GM12878 (cell line): ENCODE results near the gene CHRND. TPM values are rescaled to one million over a fixed set of nuclear protein-coding genes. Genes with fewer than 3 reads are reported as not detected.

Experiments
- ATAC-seq: fragments of 200-7000 bp; cut with Tn5 transposase; 3 replicates; pipeline ENCODE4 v1.9.1; 2020; ENCODE audit warnings: mild to moderate bottlenecking, moderate library complexity
- BruUV-seq: library from RNA; stranded (reverse); fragments of 400-500 nt; replicated peaks from 2 replicates; lab custom pipeline; 2021; lab: Mats Ljungman, UMichigan
- CTCF ChIA-PET: fragments of 300-600 bp; sonication (Branson Sonifier 250); formaldehyde crosslinking; extraction: SDS; loops from one replicate; lab custom pipeline; 2021; ENCODE audit warnings: inconsistent platforms; lab: Yijun Ruan, JAX
- POLR2A ChIA-PET: fragments of 350-600 bp; formaldehyde crosslinking; extraction: SDS; loops from one replicate; lab custom pipeline; 2021; ENCODE audit warnings: inconsistent platforms; lab: Charles Lee
- RAD21 ChIA-PET: fragments of 300-600 bp; sonication (Branson Sonifier 250); formaldehyde crosslinking; loops from one replicate; lab custom pipeline; 2023; ENCODE audit warnings: antibody characterized with exemption; ENCODE audit not compliant: unreplicated experiment; lab: Charles Lee
- SMC1A ChIA-PET: fragments of 300-600 bp; sonication (Branson Sonifier 250); formaldehyde crosslinking; loops from one replicate; lab custom pipeline; 2023; ENCODE audit not compliant: unreplicated experiment, uncharacterized antibody; lab: Charles Lee
- DNase-seq: peaks from one replicate; pipeline ENCODE4 v3.0.0-alpha.2; 2011; ENCODE audit warnings: low read depth, low spot score
- FAIRE-seq: peaks from 3 replicates; lab custom pipeline; 2011; peaks lifted over from hg19 to GRCh38; lab: Jason Lieb, UNC
- H2AFZ ChIP-seq: 2 replicates; pipeline ENCODE4 v1.6.0; 2011; ENCODE audit warnings: low read depth, low read length, control low read depth; ENCODE audit not compliant: control insufficient read depth
- H3K27ac ChIP-seq: 2 replicates; pipeline ENCODE4 v1.5.1; 2011; ENCODE audit warnings: control low read depth; ENCODE audit not compliant: control insufficient read depth, insufficient read depth
- H3K27me3 ChIP-seq, 2 experiments: replicated peaks in 1 of 2; 2 replicates each; pipeline versions ENCODE4 v1.6.0 to v1.6.1; 2011; ENCODE audit warnings: low read length in 1 of 2; ENCODE audit not compliant: control insufficient read depth in 2 of 2, insufficient read depth in 2 of 2
- H3K36me3 ChIP-seq, 2 experiments: 2 replicates each; pipeline ENCODE4 v1.5.1; 2011; ENCODE audit warnings: low read length in 1 of 2; ENCODE audit not compliant: control insufficient read depth in 2 of 2, insufficient read depth in 2 of 2
- H3K4me1 ChIP-seq: 2 replicates; pipeline ENCODE4 v1.6.1; 2011; ENCODE audit warnings: mild to moderate bottlenecking, low read length, moderate library complexity, mixed read lengths; ENCODE audit not compliant: control insufficient read depth, insufficient read depth
- H3K4me2 ChIP-seq: 2 replicates; pipeline ENCODE4 v1.6.0; 2011; ENCODE audit warnings: control low read depth; ENCODE audit not compliant: control insufficient read depth, insufficient read depth
- H3K4me3 ChIP-seq: fragments of 200-600 bp; sonication (generic); 2 replicates; pipeline ENCODE4 v1.5.1; 2016
- H3K79me2 ChIP-seq: 2 replicates; pipeline ENCODE4 v1.6.0; 2011; ENCODE audit warnings: low read length; ENCODE audit not compliant: control insufficient read depth, insufficient read depth
- H3K9ac ChIP-seq: 2 replicates; pipeline ENCODE4 v1.8.0; 2011; ENCODE audit warnings: low read length, control low read depth, mixed read lengths; ENCODE audit not compliant: control insufficient read depth, insufficient read depth
- H3K9me3 ChIP-seq: replicated peaks from 3 replicates; pipeline ENCODE4 v1.5.1; 2011; ENCODE audit warnings: mild to moderate bottlenecking, low read length; ENCODE audit not compliant: control insufficient read depth, insufficient read depth
- H4K20me1 ChIP-seq: 2 replicates; pipeline ENCODE4 v1.6.0; 2011; ENCODE audit not compliant: control insufficient read depth, insufficient read depth
- RCOR1 ChIP-seq: conservative IDR thresholded peaks from 2 replicates; pipeline ENCODE4 v1.6.1; 2012; ENCODE audit warnings: low read depth, low read length, improper control_type of control experiment
- SMC3 ChIP-seq: IDR thresholded peaks from 2 replicates; pipeline ENCODE4 v1.6.1; 2011; ENCODE audit warnings: low read length, improper control_type of control experiment, borderline replicate concordance
- SUZ12 ChIP-seq: fragments of 200-600 bp; sonication (generic); IDR thresholded peaks from one replicate; pipeline ENCODE4 v1.6.1; 2018; ENCODE audit warnings: antibody characterized with exemption, mild to moderate bottlenecking; ENCODE audit not compliant: unreplicated experiment
- WGBS: methylation state at CpG from one replicate; pipeline ENCODE4 v1.1.6; 2016; ENCODE audit warnings: low lambda C conversion rate; ENCODE audit not compliant: insufficient replicate concordance, insufficient coverage; ENCODE audit errors: missing lambda C conversion rate; 5-methylcytosine and 5-hydroxymethylcytosine counted together
- in situ Hi-C: fragments of 300-500 bp; cut with MboI; formaldehyde crosslinking; loops from 9 replicates; pipeline ENCODE4 v1.14.3; 2018; ENCODE audit warnings: mixed read lengths
- intact Hi-C: fragments of 100-400 bp; cut with micrococcal nuclease; formaldehyde crosslinking; loops from one replicate; pipeline ENCODE4 v1.14.2; 2022; ENCODE audit not compliant: unreplicated experiment
- polyA plus RNA-seq, 11 experiments: library from polyadenylated mRNA; depleted of rRNA in 4 of 11; unstranded in 6 of 11; stranded (reverse) in 5 of 11; fragments of >200 nt; fragmentation: Nextera tagmentation in 4 of 11; fragmentation: Illumina TruSeq in 1 of 11; extraction: Ambion mirVana in 4 of 11; extraction: Trizol in 1 of 11; gene quantifications; 1 replicate in 1 of 11; 2 replicates in 10 of 11; pipeline versions ENCODE4 v1.2.1 to v1.2.3, GENCODE V29; 2011 to 2016; ENCODE audit warnings: inconsistent platforms in 2 of 11, missing spikeins in 2 of 11, low read depth in 1 of 11
- total RNA-seq, 4 experiments: library from RNA; depleted of rRNA in 3 of 4; stranded (reverse); fragments of >200 nt in 3 of 4; fragmentation: Illumina TruSeq in 1 of 4; extraction: Trizol in 1 of 4; gene quantifications; 2 replicates each; pipeline versions ENCODE4 v1.2.1 to v1.2.3, GENCODE V29; 2013 to 2021
- TF ChIP-seq, protein P1 (sequence below): fragments of 450-650 bp; conservative IDR thresholded peaks from 2 replicates; pipeline ENCODE4 v1.6.1; 2017; ENCODE audit warnings: mild to moderate bottlenecking, moderate library complexity

Gene CHRND
- total and polyA plus RNA-seq, 10 of the 15 experiments (the other 5 are each of a cell fraction or from before 2014, with no cell fraction given) = not detected

DNA sequence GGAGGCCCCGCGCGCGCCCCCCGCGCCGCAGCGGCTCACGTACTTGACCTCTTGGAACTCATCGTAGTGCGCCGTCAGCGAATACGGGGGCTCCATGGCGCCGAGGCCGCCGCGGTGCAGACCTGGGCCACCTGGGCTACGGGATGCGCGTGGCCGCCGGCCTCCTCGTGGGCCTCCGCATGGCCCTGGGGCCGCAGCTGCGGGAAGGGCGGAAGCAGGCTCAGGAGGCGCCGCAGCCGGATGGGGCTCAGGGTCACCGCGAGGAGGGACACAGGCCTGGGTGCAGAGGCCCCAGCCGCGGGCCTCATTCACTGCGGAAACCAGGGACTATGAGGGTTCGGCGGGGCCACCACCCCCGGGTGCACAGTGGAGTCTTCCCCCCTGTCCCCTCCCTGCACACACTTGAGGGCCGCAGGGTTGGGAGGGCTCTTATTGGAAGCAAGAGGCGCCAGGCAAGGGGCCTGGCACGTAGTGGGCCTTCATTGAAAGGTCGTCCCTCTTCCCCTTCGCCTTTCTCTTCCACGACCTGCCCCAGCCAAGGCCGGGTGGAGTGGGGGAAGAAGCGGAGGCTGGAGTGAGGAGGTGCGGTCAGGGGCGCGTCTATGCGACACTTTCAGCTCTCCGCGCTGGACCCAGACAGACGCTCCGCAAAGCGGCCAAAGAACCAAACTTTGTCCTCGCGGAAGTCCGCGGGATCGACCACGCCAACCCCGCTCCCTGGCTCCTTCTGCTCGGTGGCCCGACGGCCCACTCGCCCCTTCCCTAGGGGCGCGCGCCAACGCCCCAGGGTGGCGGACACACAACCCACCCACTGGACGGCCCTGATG is 39.2 kb upstream of the CHRND start:
- H3K79me2 ChIP-seq = no peaks in the 10 kb centered on the region
- FAIRE-seq (no peak), ATAC-seq (no peak), DNase-seq (no peak)
- no peaks in the 10 kb centered on the region for H3K4me1 ChIP-seq
- no peak overlapping the region for H3K9ac ChIP-seq
- H4K20me1 ChIP-seq = no peaks in the 10 kb centered on the region
- intact Hi-C loops = no loop called here
- no peak overlapping the region for H2AFZ ChIP-seq
- no peak for TF ChIP-seq RCOR1
- TF ChIP-seq, protein P1, sequence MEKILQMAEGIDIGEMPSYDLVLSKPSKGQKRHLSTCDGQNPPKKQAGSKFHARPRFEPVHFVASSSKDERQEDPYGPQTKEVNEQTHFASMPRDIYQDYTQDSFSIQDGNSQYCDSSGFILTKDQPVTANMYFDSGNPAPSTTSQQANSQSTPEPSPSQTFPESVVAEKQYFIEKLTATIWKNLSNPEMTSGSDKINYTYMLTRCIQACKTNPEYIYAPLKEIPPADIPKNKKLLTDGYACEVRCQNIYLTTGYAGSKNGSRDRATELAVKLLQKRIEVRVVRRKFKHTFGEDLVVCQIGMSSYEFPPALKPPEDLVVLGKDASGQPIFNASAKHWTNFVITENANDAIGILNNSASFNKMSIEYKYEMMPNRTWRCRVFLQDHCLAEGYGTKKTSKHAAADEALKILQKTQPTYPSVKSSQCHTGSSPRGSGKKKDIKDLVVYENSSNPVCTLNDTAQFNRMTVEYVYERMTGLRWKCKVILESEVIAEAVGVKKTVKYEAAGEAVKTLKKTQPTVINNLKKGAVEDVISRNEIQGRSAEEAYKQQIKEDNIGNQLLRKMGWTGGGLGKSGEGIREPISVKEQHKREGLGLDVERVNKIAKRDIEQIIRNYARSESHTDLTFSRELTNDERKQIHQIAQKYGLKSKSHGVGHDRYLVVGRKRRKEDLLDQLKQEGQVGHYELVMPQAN = no peak
- H3K27ac ChIP-seq = no peak overlapping the region
- POLR2A ChIA-PET = no interaction called here
- SMC1A ChIA-PET = no interaction called here
- CTCF ChIA-PET = no interaction called here
- no peaks in the 10 kb centered on the region for H3K9me3 ChIP-seq
- peaks cover 0 to 16% of the 10 kb centered on the region in 2 experiments; a peak in 3 of 4 replicates for H3K27me3 ChIP-seq
- H3K36me3 ChIP-seq = no peaks in the 10 kb centered on the region
- BruUV-seq = no TSS peak
- no peak overlapping the region for H3K4me2 ChIP-seq
- RAD21 ChIA-PET = no interaction called here
- in situ Hi-C loops = no loop called here
- 33% methylated on average over 53 of the region's 74 CpGs for WGBS
- H3K4me3 ChIP-seq = no peak overlapping the region

DNA sequence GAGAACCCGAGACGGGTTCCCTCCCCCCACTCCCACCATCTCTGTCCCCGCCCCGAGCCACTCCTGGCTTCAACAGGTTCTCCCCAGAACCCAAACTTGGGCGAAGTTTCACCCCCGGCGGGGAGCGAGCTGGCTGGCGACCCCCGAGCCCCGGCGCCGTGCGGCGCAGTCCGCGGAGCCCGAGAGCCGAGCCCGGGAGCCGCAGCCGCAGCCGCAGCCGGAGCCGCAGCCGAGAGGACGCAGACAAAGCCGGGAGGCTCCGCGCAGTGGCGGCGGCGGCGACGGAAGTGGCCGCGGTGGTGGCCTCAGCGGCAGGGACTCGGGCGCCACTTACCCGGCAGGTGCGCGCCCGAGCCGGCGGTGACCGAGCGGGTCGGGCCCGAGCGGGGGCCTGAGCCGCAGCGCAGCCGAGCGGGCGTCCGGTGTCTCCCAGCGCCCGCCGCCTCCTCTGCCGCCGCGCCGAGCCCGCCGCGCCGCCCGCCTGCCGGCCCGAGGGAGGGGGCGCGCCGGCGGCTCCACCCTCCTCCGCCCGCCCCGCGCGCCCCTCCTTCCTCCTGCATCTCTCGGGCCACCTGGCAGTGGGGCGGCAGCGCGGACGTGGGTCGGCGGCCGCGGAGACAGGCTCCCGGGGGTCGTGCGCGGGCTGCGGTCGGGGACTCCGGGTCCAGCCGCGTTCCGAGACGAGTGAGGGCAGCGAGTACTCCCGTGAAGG is 38.4 kb upstream of the CHRND start, which contains the start of gene ECEL1:
Gene ECEL1 (minus strand): TSS at position 450 of the 712 bp plus-strand sequence. CDS start 1,181 bp downstream, outside the sequence.
- Histone ChIP-seq H3K4me3 (no peak within 1 kb of the TSS), H3K27me3 (peaks cover 0 to 16% of the 10 kb centered on the region in 2 experiments; a peak in 3 of 4 replicates), H2AFZ (no peak within 1 kb of the TSS), H3K9me3 (no peaks in the 10 kb centered on the region)
- SMC1A ChIA-PET = no interaction called here
- in situ Hi-C loops (no loop called here), intact Hi-C loops (no loop called here)
- WGBS = 17% methylated on average over 75 of the region's 102 CpGs
- ATAC-seq (no peak; the same call in 2 of the 3 replicates), DNase-seq (no peak)
- POLR2A ChIA-PET = no interaction called here
- CTCF ChIA-PET = no interaction called here
- TF ChIP-seq SUZ12 (peak; percentile 39), SMC3 (no peak)
- TF ChIP-seq, all 136 proteins: peak for 1
- H3K79me2 ChIP-seq = no peaks in the 10 kb centered on the region
- no peaks in the 10 kb centered on the region for H4K20me1 ChIP-seq
- no peak within 1 kb of the TSS for H3K27ac ChIP-seq
- no peak within 1 kb of the TSS for H3K9ac ChIP-seq
- no peaks in the 10 kb centered on the region for H3K4me1 ChIP-seq
- no peak within 1 kb of the TSS for H3K4me2 ChIP-seq
- H3K36me3 ChIP-seq = no peaks in the 10 kb centered on the region
- no TSS peak for BruUV-seq
- RAD21 ChIA-PET = no interaction called here
- FAIRE-seq = no peak
